H1 (cell line): Measurements from ENCODE around the gene NRM. TPM values are rescaled to one million over a fixed set of nuclear protein-coding genes. Genes with fewer than 3 reads are reported as not detected.

Source experiments
- CTCF ChIA-PET: fragments of 300-600 bp; sonication (Branson Sonifier 250); formaldehyde crosslinking; loops from one replicate; lab custom pipeline; 2021; ENCODE audit not compliant: partially characterized antibody; lab: Charles Lee
- POLR2A ChIA-PET: fragments of 300-600 bp; sonication (Branson Sonifier 250); formaldehyde crosslinking; loops from one replicate; lab custom pipeline; 2021; ENCODE audit warnings: inconsistent platforms; ENCODE audit not compliant: partially characterized antibody; lab: Charles Lee
- DNase-seq, 2 experiments: peaks; one replicate each; pipeline versions ENCODE4 v3.0.0 to v3.0.0-alpha.2; 2010 to 2022; ENCODE audit warnings: low spot score in 2 of 2, low read depth in 1 of 2, mixed read lengths in 1 of 2
- FAIRE-seq: peaks from 2 replicates; lab custom pipeline; 2011; peaks lifted over from hg19 to GRCh38; lab: Jason Lieb, UNC
- H2AFZ ChIP-seq: 2 replicates; pipeline ENCODE4 v1.8.1; 2012; ENCODE audit warnings: low read length, inconsistent platforms
- H2AK5ac ChIP-seq: 2 replicates; pipeline ENCODE4 v1.6.1; 2013; ENCODE audit warnings: low read depth, low read length
- H2BK120ac ChIP-seq: replicated peaks from 2 replicates; pipeline ENCODE3; 2013; ENCODE audit warnings: low read depth, low read length, inconsistent platforms
- H2BK12ac ChIP-seq: 2 replicates; pipeline ENCODE4 v1.6.1; 2013; ENCODE audit warnings: low read depth, low read length
- H2BK15ac ChIP-seq: 2 replicates; pipeline ENCODE4 v1.6.1; 2013; ENCODE audit warnings: low read length
- H2BK20ac ChIP-seq: 2 replicates; pipeline ENCODE4 v1.6.1; 2013; ENCODE audit warnings: low read length
- H2BK5ac ChIP-seq: 2 replicates; pipeline ENCODE4 v1.6.1; 2013; ENCODE audit warnings: low read depth, low read length
- H3K14ac ChIP-seq: 2 replicates; pipeline ENCODE4 v1.6.1; 2013; ENCODE audit warnings: inconsistent platforms; ENCODE audit not compliant: insufficient read length
- H3K18ac ChIP-seq: 2 replicates; pipeline ENCODE4 v1.6.1; 2013; ENCODE audit warnings: low read length; ENCODE audit errors: extremely low read depth
- H3K23ac ChIP-seq: 2 replicates; pipeline ENCODE4 v1.6.1; 2013; ENCODE audit warnings: inconsistent platforms; ENCODE audit not compliant: insufficient read length
- H3K23me2 ChIP-seq: 2 replicates; pipeline ENCODE4 v1.6.1; 2013; ENCODE audit warnings: low read depth, low read length
- H3K27ac ChIP-seq: 2 replicates; pipeline ENCODE4 v1.6.1; 2011; ENCODE audit warnings: low read depth, low read length, inconsistent platforms
- H3K27me3 ChIP-seq, 4 experiments: replicated peaks in 1 of 4; 1 replicate in 1 of 4; 2 replicates in 3 of 4; pipeline versions ENCODE4 v1.6.1 to v1.8.1; 2011 to 2013; ENCODE audit warnings: low read length in 3 of 4, mild to moderate bottlenecking in 3 of 4, inconsistent platforms in 2 of 4, mixed read lengths in 2 of 4, moderate library complexity in 1 of 4; ENCODE audit not compliant: control insufficient read depth in 3 of 4, insufficient read depth in 3 of 4; ENCODE audit errors: extremely low read depth in 1 of 4
- H3K36me3 ChIP-seq, 4 experiments: 2 replicates each; pipeline versions ENCODE4 v1.6.1 to v1.8.1; 2011 to 2013; ENCODE audit warnings: mild to moderate bottlenecking in 4 of 4, low read length in 3 of 4, moderate library complexity in 2 of 4, control low read depth in 1 of 4, inconsistent platforms in 1 of 4; ENCODE audit not compliant: insufficient read depth in 4 of 4, control insufficient read depth in 2 of 4
- H3K4ac ChIP-seq: replicated peaks from 2 replicates; pipeline ENCODE3; 2013; ENCODE audit warnings: low read length, low read depth, mixed read lengths, inconsistent platforms; ENCODE audit not compliant: insufficient read length
- H3K4me1 ChIP-seq, 4 experiments: replicated peaks in 1 of 4; 1 replicate in 1 of 4; 2 replicates in 3 of 4; pipeline versions ENCODE4 v1.6.1 to v1.8.1; 2011 to 2013; ENCODE audit warnings: low read length in 3 of 4, inconsistent platforms in 2 of 4, mixed read lengths in 1 of 4; ENCODE audit not compliant: insufficient read depth in 4 of 4, control insufficient read depth in 3 of 4
- H3K4me2 ChIP-seq, 2 experiments: 2 replicates each; pipeline versions ENCODE4 v1.6.1 to v1.8.1; 2011 to 2013; ENCODE audit warnings: low read depth in 2 of 2, low read length in 2 of 2, control low read depth in 1 of 2, inconsistent platforms in 1 of 2, mild to moderate bottlenecking in 1 of 2; ENCODE audit not compliant: insufficient read depth in 1 of 2
- H3K4me3 ChIP-seq, 4 experiments: fragments of 200-600, 300-600 bp in 1 of 4; sonication (generic), shearing (Covaris generic), sonication (Bioruptor Twin) in 1 of 4; 2 replicates each; pipeline versions ENCODE4 v1.5.1 to v1.8.1; 2011 to 2016; ENCODE audit warnings: low read length in 4 of 4, low read depth in 3 of 4, control low read depth in 2 of 4, inconsistent platforms in 2 of 4, mild to moderate bottlenecking in 2 of 4, mixed read lengths in 1 of 4, moderate library complexity in 1 of 4; ENCODE audit not compliant: insufficient read depth in 2 of 4; ENCODE audit errors: extremely low read depth in 1 of 4
- H3K56ac ChIP-seq: replicated peaks from 2 replicates; pipeline ENCODE3; 2013; ENCODE audit warnings: low read depth, mild to moderate bottlenecking, mixed read lengths, low read length, inconsistent platforms; ENCODE audit not compliant: insufficient read length
- H3K79me1 ChIP-seq: 2 replicates; pipeline ENCODE4 v1.6.1; 2013; ENCODE audit warnings: low read depth, low read length, control low read depth
- H3K79me2 ChIP-seq, 2 experiments: 2 replicates each; pipeline versions ENCODE4 v1.6.1 to v1.8.1; 2012 to 2013; ENCODE audit warnings: low read length in 2 of 2, mild to moderate bottlenecking in 2 of 2, inconsistent platforms in 1 of 2; ENCODE audit not compliant: insufficient read depth in 2 of 2, control insufficient read depth in 1 of 2
- H3K9ac ChIP-seq, 4 experiments: replicated peaks in 1 of 4; 1 replicate in 1 of 4; 2 replicates in 3 of 4; pipeline versions ENCODE4 v1.6.1 to v1.8.1; 2011 to 2013; ENCODE audit warnings: low read depth in 3 of 4, low read length in 3 of 4, control low read depth in 2 of 4, mild to moderate bottlenecking in 2 of 4, moderate library complexity in 2 of 4, inconsistent platforms in 1 of 4; ENCODE audit errors: extremely low read depth in 1 of 4
- H3K9me3 ChIP-seq, 2 experiments: 2 replicates each; pipeline versions ENCODE4 v1.6.1 to v1.8.1; 2012 to 2013; ENCODE audit warnings: mild to moderate bottlenecking in 2 of 2, moderate library complexity in 2 of 2, control low read depth in 1 of 2, inconsistent platforms in 1 of 2, low read depth in 1 of 2, low read length in 1 of 2, mixed read lengths in 1 of 2; ENCODE audit not compliant: insufficient read depth in 2 of 2
- H4K20me1 ChIP-seq, 2 experiments: replicated peaks in 1 of 2; 2 replicates each; pipeline versions ENCODE3 to v1.8.1; 2011 to 2013; ENCODE audit warnings: inconsistent platforms in 2 of 2, low read length in 2 of 2, mild to moderate bottlenecking in 1 of 2; ENCODE audit not compliant: insufficient read depth in 2 of 2, control insufficient read depth in 1 of 2
- H4K5ac ChIP-seq: 2 replicates; pipeline ENCODE4 v1.6.1; 2013; ENCODE audit warnings: low read length, low read depth, mixed read lengths, inconsistent platforms; ENCODE audit not compliant: insufficient read length
- H4K8ac ChIP-seq: 2 replicates; pipeline ENCODE4 v1.8.0; 2013; ENCODE audit warnings: mild to moderate bottlenecking, moderate library complexity, low read length, inconsistent platforms; ENCODE audit not compliant: insufficient read depth; ENCODE audit errors: extremely low read depth
- H4K91ac ChIP-seq: replicated peaks from 2 replicates; pipeline ENCODE3; 2013; ENCODE audit warnings: low read length, mixed read lengths, inconsistent platforms; ENCODE audit not compliant: insufficient read length
- BCL11A ChIP-seq, 2 experiments: IDR thresholded peaks; one replicate each; pipeline ENCODE4 v1.6.1; 2011; ENCODE audit warnings: low read depth in 2 of 2, low read length in 2 of 2, mild to moderate bottlenecking in 2 of 2
- FOSL1 ChIP-seq: IDR thresholded peaks from 2 replicates; pipeline ENCODE4 v1.6.1; 2011; ENCODE audit warnings: mild to moderate bottlenecking, low read depth, low read length, moderate library complexity; ENCODE audit not compliant: insufficient read depth
- KDM1A ChIP-seq: fragments of 200-600, 300-600 bp; sonication (generic); IDR thresholded peaks from 2 replicates; pipeline ENCODE4 v1.7.1; 2016; ENCODE audit warnings: mild to moderate bottlenecking, low read length, borderline replicate concordance
- POLR2A ChIP-seq, 2 experiments: IDR thresholded peaks; 1 replicate in 1 of 2; 2 replicates in 1 of 2; pipeline ENCODE4 v1.6.1; 2011; ENCODE audit warnings: low read depth in 2 of 2, low read length in 2 of 2, mild to moderate bottlenecking in 2 of 2; ENCODE audit errors: control extremely low read depth in 1 of 2
- POLR2AphosphoS5 ChIP-seq: IDR thresholded peaks from 2 replicates; pipeline ENCODE4 v1.6.1; 2011; ENCODE audit warnings: low read depth, low read length
- SP2 ChIP-seq: IDR thresholded peaks from 2 replicates; pipeline ENCODE4 v1.6.1; 2012; ENCODE audit warnings: mild to moderate bottlenecking, low read length, inconsistent platforms
- YY1 ChIP-seq: IDR thresholded peaks from 2 replicates; pipeline ENCODE4 v1.6.1; 2011; ENCODE audit warnings: low read depth, mild to moderate bottlenecking, low read length
- WGBS, 2 experiments: shearing (Covaris generic) in 1 of 2; methylation state at CpG; one replicate each; pipeline versions ENCODE4 v1.1.6 to v1.1.7; 2013 to 2015; ENCODE audit warnings: low lambda C conversion rate in 2 of 2, mixed read lengths in 2 of 2, inconsistent platforms in 1 of 2, low coverage in 1 of 2, missing lambda C conversion rate in 1 of 2; ENCODE audit not compliant: insufficient replicate concordance in 2 of 2, insufficient coverage in 1 of 2, insufficient read length in 1 of 2; ENCODE audit errors: extremely low coverage in 1 of 2, missing lambda C conversion rate in 1 of 2; 5-methylcytosine and 5-hydroxymethylcytosine counted together
- polyA plus RNA-seq, 7 experiments: library from polyadenylated mRNA; depleted of rRNA in 3 of 7; stranded (reverse) in 5 of 7; unstranded in 2 of 7; fragments of >200 nt in 5 of 7; fragments of 200-250 nt in 2 of 7; gene quantifications; 1 replicate in 5 of 7; 2 replicates in 1 of 7; 4 replicates in 1 of 7; pipeline versions ENCODE4 v1.2.1 to v1.2.3, GENCODE V29; 2011 to 2013; ENCODE audit warnings: missing spikeins in 2 of 7, mixed read lengths in 2 of 7
- total RNA-seq: library from RNA; stranded (reverse); fragmentation: NEBNext Ultra II Directional; extraction: Animal tissue kit (Norgen Biotek cat#: 25700); gene quantifications from 2 replicates; pipeline ENCODE4 v1.2.1, GENCODE V29; 2021

Gene NRM
- total and polyA plus RNA-seq, 2 of the 8 experiments (the other 6 are each of a cell fraction or from before 2014, with no cell fraction given): 27.3 to 50.4 TPM

- peaks cover 15% of the 10 kb centered on the region for H3K23me2 ChIP-seq
- no peak overlapping the region for H4K5ac ChIP-seq
- no peak overlapping the region; the same call in 1 of the 2 replicates for H2BK5ac ChIP-seq
- H3K56ac ChIP-seq: no peak overlapping the region
- H2AFZ ChIP-seq: no peak overlapping the region
- WGBS, 2 experiments: 95% methylated on average over 9 of the region's 9 CpGs; no CpG with 5 or more reads in 1 of the 2 experiments
- TF ChIP-seq YY1 (no peak), POLR2AphosphoS5 (no peak), SP2 (no peak), KDM1A (no peak), BCL11A (IDR thresholded peaks at IDR 0.05; ENCODE audit: low read depth in 2 of 2, low read length in 2 of 2) (no peak), FOSL1 (no peak), POLR2A (IDR thresholded peaks at IDR 0.05; ENCODE audit: control extremely low read depth in 1 of 2, low read depth in 2 of 2, low read length in 2 of 2) (no peak)
- TF ChIP-seq, all 59 proteins: peak for 0
- Histone ChIP-seq H3K23ac (no peak overlapping the region), H3K4ac (no peak overlapping the region), H3K9me3 (no peaks in the 10 kb centered on the region), H3K4me1 (peaks cover 0 to 34% (median 23%) of the 10 kb centered on the region in 4 experiments; a peak in 6 of 7 replicates), H3K18ac (no peak overlapping the region), H3K27me3 (no peaks in the 10 kb centered on the region), H2BK15ac (0 out of 2 replicates have a peak overlapping the region, but pooled peaks have one; percentile 55), H3K79me1 (peaks cover 4% of the 10 kb centered on the region; the same call in 1 of the 2 replicates), H2BK12ac (no peak overlapping the region), H2AK5ac (no peak overlapping the region; the same call in 1 of the 2 replicates), H3K27ac (no peak overlapping the region), H4K20me1 (peaks cover 3% of the 10 kb centered on the region in 2 experiments), H3K79me2 (peaks cover 0 to 16% of the 10 kb centered on the region in 2 experiments; a peak in 3 of 4 replicates), H3K36me3 (no peaks in the 10 kb centered on the region; a peak in 1 of 8 replicates), H4K8ac (no peak overlapping the region), H3K9ac (no peak overlapping the region; a peak in 2 of 7 replicates), H2BK20ac (no peak overlapping the region), H3K14ac (no peak overlapping the region), H2BK120ac (no peak overlapping the region), H3K4me3 (no peak overlapping the region), H3K4me2 (no peak overlapping the region; a peak in 1 of 4 replicates), H4K91ac (peak overlapping the region; percentile 4)
- CTCF ChIA-PET: interaction anchor here (0.8 to 3.7 kb wide), 11 partner anchors 10 to 87 kb away, joined by 3 to 28 read pairs (median 3); partner anchors contain the start of genes DHX16 and MDC1
- no peak for DNase-seq
- no peak for FAIRE-seq
- POLR2A ChIA-PET: interaction anchor here (0.6 to 26.7 kb wide), 5 partner anchors 9 to 73 kb away, joined by 3 to 732 read pairs (median 7); partner anchors contain the start of genes IER3, MDC1 and TUBB
Measured at GRCh38 chr6:30688569-30688968, 2.2 kb downstream of the NRM start.
